PC-9 (cell line): ENCODE results near the gene SYNPO. TPM values are rescaled to one million over a fixed set of nuclear protein-coding genes. Genes with fewer than 3 reads are reported as not detected.

Source experiments
- BruUV-seq: library from RNA; stranded (reverse); fragments of 400-500 nt; replicated peaks from 2 replicates; lab custom pipeline; 2021; lab: Mats Ljungman, UMichigan
- CTCF ChIA-PET: fragments of 300-600 bp; sonication (Branson Sonifier 250); formaldehyde crosslinking; loops from one replicate; lab custom pipeline; 2022; ENCODE audit warnings: antibody characterized with exemption; lab: Charles Lee
- POLR2A ChIA-PET: fragments of 300-600 bp; sonication (Branson Sonifier 250); formaldehyde crosslinking; loops from one replicate; lab custom pipeline; 2022; ENCODE audit warnings: antibody characterized with exemption; ENCODE audit not compliant: unreplicated experiment; lab: Charles Lee
- DNase-seq, 2 experiments: peaks; one replicate each; pipeline versions ENCODE4 v3.0.0 to v3.0.0-alpha.2; 2015 to 2022; ENCODE audit warnings: mixed read lengths in 1 of 2
- H2AFZ ChIP-seq: fragments of 200-600 bp; sonication (generic); 2 replicates; pipeline ENCODE4 v1.8.1; 2017; ENCODE audit warnings: antibody characterized with exemption
- H3F3A ChIP-seq: fragments of 200-600 bp; sonication (generic); 2 replicates; pipeline ENCODE4 v1.8.1; 2017; ENCODE audit warnings: antibody characterized with exemption, mild to moderate bottlenecking, low read depth; ENCODE audit not compliant: insufficient read depth
- H3K27ac ChIP-seq: fragments of 200-600 bp; sonication (generic); 2 replicates; pipeline ENCODE4 v1.6.1; 2016; ENCODE audit warnings: mixed run types
- H3K27me3 ChIP-seq: fragments of 200-600 bp; sonication (generic); 2 replicates; pipeline ENCODE4 v1.6.1; 2016; ENCODE audit warnings: low read depth, mixed run types; ENCODE audit not compliant: insufficient read depth
- H3K36me3 ChIP-seq: fragments of 200-600 bp; sonication (generic); 2 replicates; pipeline ENCODE4 v1.6.1; 2016; ENCODE audit warnings: low read depth, mixed run types
- H3K4me1 ChIP-seq: fragments of 200-600 bp; sonication (generic); replicated peaks from 2 replicates; pipeline ENCODE4 v1.6.1; 2016; ENCODE audit warnings: mixed run types; ENCODE audit not compliant: insufficient read depth
- H3K4me2 ChIP-seq: fragments of 200-600 bp; sonication (generic); 2 replicates; pipeline ENCODE4 v1.6.1; 2017; ENCODE audit warnings: mixed run types
- H3K4me3 ChIP-seq: fragments of 200-600 bp; sonication (generic); 2 replicates; pipeline ENCODE4 v1.6.1; 2016; ENCODE audit warnings: mixed run types
- H3K79me2 ChIP-seq: fragments of 200-600 bp; sonication (generic); 2 replicates; pipeline ENCODE4 v1.6.1; 2017; ENCODE audit warnings: low read depth, mixed run types
- H3K9me2 ChIP-seq: fragments of 200-600 bp; sonication (generic); 2 replicates; pipeline ENCODE4 v1.8.1; 2017; ENCODE audit warnings: mild to moderate bottlenecking; ENCODE audit not compliant: insufficient read depth
- H3K9me3 ChIP-seq: fragments of 200-600 bp; sonication (generic); 2 replicates; pipeline ENCODE4 v1.8.1; 2016; ENCODE audit warnings: low read depth; ENCODE audit not compliant: insufficient read depth
- H4K20me1 ChIP-seq: fragments of 200-600 bp; sonication (generic); 2 replicates; pipeline ENCODE4 v1.8.1; 2017; ENCODE audit not compliant: insufficient read depth
- EZH2 ChIP-seq: fragments of 200-600 bp; sonication (generic); IDR thresholded peaks from 2 replicates; pipeline ENCODE4 v1.8.0; 2017; ENCODE audit warnings: antibody characterized with exemption, low read depth
- intact Hi-C: fragments of 100-400 bp; cut with micrococcal nuclease; formaldehyde crosslinking; loops from one replicate; pipeline ENCODE4 v1.10.0; 2022; ENCODE audit not compliant: unreplicated experiment
- total RNA-seq: library from RNA; stranded (reverse); gene quantifications from 2 replicates; pipeline ENCODE4 v1.2.3, GENCODE V29; 2021
- TF ChIP-seq, protein P1 (sequence below): fragments of 200-600 bp; sonication (generic); conservative IDR thresholded peaks from 2 replicates; pipeline ENCODE4 v1.6.1; 2017; ENCODE audit warnings: mixed run types, antibody characterized with exemption, mild to moderate bottlenecking, moderate library complexity

Gene SYNPO
- total RNA-seq, 1 experiment from 2014 or later = 2.0 TPM

DNA sequence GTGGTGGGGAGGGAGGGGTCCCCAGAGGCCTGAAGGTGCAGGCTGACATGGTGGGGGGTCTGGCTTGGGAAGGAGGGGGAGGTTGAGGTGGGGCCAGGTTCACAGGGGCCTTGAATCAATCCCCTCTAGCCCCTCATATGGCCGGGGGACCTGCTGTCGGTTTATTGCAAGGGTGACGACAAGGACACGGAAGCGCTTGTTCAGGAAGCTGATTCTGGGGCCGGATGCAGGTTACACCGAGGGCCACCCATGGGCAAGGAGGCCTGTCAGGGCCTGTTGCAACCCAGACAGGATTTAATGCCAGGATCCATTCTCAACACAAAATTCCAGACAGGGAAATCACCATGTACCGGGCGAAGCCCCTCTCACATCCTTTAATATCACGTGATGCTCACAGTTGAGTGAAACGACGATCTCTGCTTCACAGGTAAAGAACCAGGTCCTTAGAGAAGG, 41.6 kb upstream of the SYNPO start:
- Histone ChIP-seq H3F3A (no peaks in the 10 kb centered on the region), H2AFZ (no peak overlapping the region), H3K36me3 (no peaks in the 10 kb centered on the region), H3K27ac (no peak overlapping the region), H3K4me3 (no peak overlapping the region), H3K4me2 (no peak overlapping the region), H3K9me2 (no peaks in the 10 kb centered on the region), H4K20me1 (no peaks in the 10 kb centered on the region), H3K9me3 (no peaks in the 10 kb centered on the region), H3K27me3 (no peaks in the 10 kb centered on the region), H3K4me1 (no peaks in the 10 kb centered on the region), H3K79me2 (no peaks in the 10 kb centered on the region)
- no peak for DNase-seq
- POLR2A ChIA-PET = no interaction called here
- no peak for TF ChIP-seq EZH2
- TF ChIP-seq, protein P1, sequence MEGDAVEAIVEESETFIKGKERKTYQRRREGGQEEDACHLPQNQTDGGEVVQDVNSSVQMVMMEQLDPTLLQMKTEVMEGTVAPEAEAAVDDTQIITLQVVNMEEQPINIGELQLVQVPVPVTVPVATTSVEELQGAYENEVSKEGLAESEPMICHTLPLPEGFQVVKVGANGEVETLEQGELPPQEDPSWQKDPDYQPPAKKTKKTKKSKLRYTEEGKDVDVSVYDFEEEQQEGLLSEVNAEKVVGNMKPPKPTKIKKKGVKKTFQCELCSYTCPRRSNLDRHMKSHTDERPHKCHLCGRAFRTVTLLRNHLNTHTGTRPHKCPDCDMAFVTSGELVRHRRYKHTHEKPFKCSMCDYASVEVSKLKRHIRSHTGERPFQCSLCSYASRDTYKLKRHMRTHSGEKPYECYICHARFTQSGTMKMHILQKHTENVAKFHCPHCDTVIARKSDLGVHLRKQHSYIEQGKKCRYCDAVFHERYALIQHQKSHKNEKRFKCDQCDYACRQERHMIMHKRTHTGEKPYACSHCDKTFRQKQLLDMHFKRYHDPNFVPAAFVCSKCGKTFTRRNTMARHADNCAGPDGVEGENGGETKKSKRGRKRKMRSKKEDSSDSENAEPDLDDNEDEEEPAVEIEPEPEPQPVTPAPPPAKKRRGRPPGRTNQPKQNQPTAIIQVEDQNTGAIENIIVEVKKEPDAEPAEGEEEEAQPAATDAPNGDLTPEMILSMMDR = no peak
- CTCF ChIA-PET = no interaction called here
- intact Hi-C loops = no loop called here
- BruUV-seq = no TSS peak

- Histone ChIP-seq H2AFZ (no peak overlapping the region), H3F3A (no peaks in the 10 kb centered on the region), H3K4me2 (no peak overlapping the region), H3K4me1 (no peaks in the 10 kb centered on the region), H3K27me3 (no peaks in the 10 kb centered on the region), H3K4me3 (no peak overlapping the region), H3K9me2 (no peaks in the 10 kb centered on the region), H4K20me1 (no peaks in the 10 kb centered on the region), H3K79me2 (no peaks in the 10 kb centered on the region), H3K36me3 (no peaks in the 10 kb centered on the region), H3K9me3 (no peaks in the 10 kb centered on the region), H3K27ac (no peak overlapping the region)
- intact Hi-C loops = no loop called here
- ChIA-PET POLR2A (no interaction called here), CTCF (no interaction called here)
- no TSS peak for BruUV-seq
- DNase-seq = no peak
- TF ChIP-seq, protein P1 = no peak
- no peak for TF ChIP-seq EZH2
Measured at GRCh38 chr5:150599281-150599680, 41.2 kb upstream of the SYNPO start.

GRCh38 chr5:150599917-150600511, 40.4 kb upstream of the SYNPO start:
- TF ChIP-seq, protein P1 = no peak
- TF ChIP-seq EZH2 = no peak
- no peaks in the 10 kb centered on the region for H3K9me2 ChIP-seq
- H3K27ac ChIP-seq = no peak overlapping the region
- peak in 1 of 2 experiments; percentile 69 for DNase-seq
- POLR2A ChIA-PET = no interaction called here
- H3K4me1 ChIP-seq = no peaks in the 10 kb centered on the region
- H2AFZ ChIP-seq = no peak overlapping the region
- no peaks in the 10 kb centered on the region for H3K36me3 ChIP-seq
- H3K79me2 ChIP-seq = no peaks in the 10 kb centered on the region
- no TSS peak for BruUV-seq
- CTCF ChIA-PET = no interaction called here
- no peaks in the 10 kb centered on the region for H4K20me1 ChIP-seq
- no peak overlapping the region for H3K4me2 ChIP-seq
- H3K4me3 ChIP-seq = no peak overlapping the region
- intact Hi-C loops = no loop called here
- H3F3A ChIP-seq = no peaks in the 10 kb centered on the region
- H3K9me3 ChIP-seq = no peaks in the 10 kb centered on the region
- no peaks in the 10 kb centered on the region for H3K27me3 ChIP-seq
